COR-L47 (cell line): Measurements from ENCODE around the gene CAMKMT.

Experiments
- DNase-seq: peaks from one replicate; lab custom pipeline; 2025; lab: John Stamatoyannopoulos, UW

Gene CAMKMT

GRCh38 chr2:44801289-44801840, 439.6 kb downstream of the CAMKMT start:
- no peak for DNase-seq

GRCh38 chr2:44801841-44802776, 440.4 kb downstream of the CAMKMT start:
- DNase-seq, result no peak

- no peak for DNase-seq
Observed at GRCh38 chr2:44802777-44803424, 441.2 kb downstream of the CAMKMT start.

- no peak for DNase-seq
Observed at GRCh38 chr2:44804406-44805265, 442.9 kb downstream of the CAMKMT start.

- DNase-seq, result peak; percentile 58
Observed at GRCh38 chr2:44805401-44806235, 443.9 kb downstream of the CAMKMT start.

GRCh38 chr2:44807201-44808025, 445.7 kb downstream of the CAMKMT start:
- no peak for DNase-seq

GRCh38 chr2:44810892-44811530, 449.3 kb downstream of the CAMKMT start:
- no peak for DNase-seq

- no peak for DNase-seq
Observed at GRCh38 chr2:44813165-44813564, 451.4 kb downstream of the CAMKMT start.

GRCh38 chr2:44813658-44814057, 451.9 kb downstream of the CAMKMT start:
- no peak for DNase-seq

- no peak for DNase-seq
Observed at GRCh38 chr2:44817256-44817655, 455.5 kb downstream of the CAMKMT start.

- no peak for DNase-seq
Observed at GRCh38 chr2:44817673-44818335, 456.1 kb downstream of the CAMKMT start.

- DNase-seq, result no peak
Observed at GRCh38 chr2:44819061-44819460, 457.3 kb downstream of the CAMKMT start.

- DNase-seq, result no peak
Observed at GRCh38 chr2:44821500-44821899, 459.8 kb downstream of the CAMKMT start.

- DNase-seq, result no peak
Observed at GRCh38 chr2:44822174-44822573, 460.4 kb downstream of the CAMKMT start.
